ENCODE measurements around the gene DCAF16. TPM values are rescaled to one million over a fixed set of nuclear protein-coding genes. Genes with fewer than 3 reads are reported as not detected.
"Not testable (repeated sequence)": the region's sequence is repeated elsewhere in the genome, so short reads cannot be mapped to it uniquely, and the experiment has no call there.

The DCAF16 gene
- polyA plus RNA-seq = 45.2 TPM
- long read RNA-seq, donor 1, full-length matches to known transcripts = 2 of 20 reads
- long read RNA-seq, donor 1, partial matches to known transcripts = 10 of 20 reads
- long read RNA-seq, donor 1, other reads (novel, unspliced or antisense) = 8 of 20 reads
- long read RNA-seq, donor 2, full-length matches to known transcripts = 7 of 7 reads
- long read RNA-seq, donor 2, partial matches to known transcripts = 0 of 7 reads
- long read RNA-seq, donor 2, other reads (novel, unspliced or antisense) = 0 of 7 reads
- long read RNA-seq, donor 3, full-length matches to known transcripts = 6 of 13 reads
- long read RNA-seq, donor 3, partial matches to known transcripts = 0 of 13 reads
- long read RNA-seq, donor 3, other reads (novel, unspliced or antisense) = 7 of 13 reads
- long read RNA-seq, donor 4, full-length matches to known transcripts = 1 of 1 reads
- long read RNA-seq, donor 4, partial matches to known transcripts = 0 of 1 reads
- long read RNA-seq, donor 4, other reads (novel, unspliced or antisense) = 0 of 1 reads
- long read RNA-seq, donor 5, full-length matches to known transcripts = 1 of 1 reads
- long read RNA-seq, donor 5, partial matches to known transcripts = 0 of 1 reads
- long read RNA-seq, donor 5, other reads (novel, unspliced or antisense) = 0 of 1 reads
- long read RNA-seq, donor 6, full-length matches to known transcripts = 2 of 2 reads
- long read RNA-seq, donor 6, partial matches to known transcripts = 0 of 2 reads
- long read RNA-seq, donor 6, other reads (novel, unspliced or antisense) = 0 of 2 reads
- long read RNA-seq, donor 7, full-length matches to known transcripts = 3 of 3 reads
- long read RNA-seq, donor 7, partial matches to known transcripts = 0 of 3 reads
- long read RNA-seq, donor 7, other reads (novel, unspliced or antisense) = 0 of 3 reads
- long read RNA-seq, donor 8, full-length matches to known transcripts = 9 of 16 reads
- long read RNA-seq, donor 8, partial matches to known transcripts = 7 of 16 reads
- long read RNA-seq, donor 8, other reads (novel, unspliced or antisense) = 0 of 16 reads
- long read RNA-seq, donor 9, full-length matches to known transcripts = 3 of 3 reads
- long read RNA-seq, donor 9, partial matches to known transcripts = 0 of 3 reads
- long read RNA-seq, donor 9, other reads (novel, unspliced or antisense) = 0 of 3 reads
- long read RNA-seq, donor 10, full-length matches to known transcripts = 3 of 8 reads
- long read RNA-seq, donor 10, partial matches to known transcripts = 5 of 8 reads
- long read RNA-seq, donor 10, other reads (novel, unspliced or antisense) = 0 of 8 reads
- long read RNA-seq, donor 11, full-length matches to known transcripts = 6 of 14 reads
- long read RNA-seq, donor 11, partial matches to known transcripts = 0 of 14 reads
- long read RNA-seq, donor 11, other reads (novel, unspliced or antisense) = 8 of 14 reads

DNA sequence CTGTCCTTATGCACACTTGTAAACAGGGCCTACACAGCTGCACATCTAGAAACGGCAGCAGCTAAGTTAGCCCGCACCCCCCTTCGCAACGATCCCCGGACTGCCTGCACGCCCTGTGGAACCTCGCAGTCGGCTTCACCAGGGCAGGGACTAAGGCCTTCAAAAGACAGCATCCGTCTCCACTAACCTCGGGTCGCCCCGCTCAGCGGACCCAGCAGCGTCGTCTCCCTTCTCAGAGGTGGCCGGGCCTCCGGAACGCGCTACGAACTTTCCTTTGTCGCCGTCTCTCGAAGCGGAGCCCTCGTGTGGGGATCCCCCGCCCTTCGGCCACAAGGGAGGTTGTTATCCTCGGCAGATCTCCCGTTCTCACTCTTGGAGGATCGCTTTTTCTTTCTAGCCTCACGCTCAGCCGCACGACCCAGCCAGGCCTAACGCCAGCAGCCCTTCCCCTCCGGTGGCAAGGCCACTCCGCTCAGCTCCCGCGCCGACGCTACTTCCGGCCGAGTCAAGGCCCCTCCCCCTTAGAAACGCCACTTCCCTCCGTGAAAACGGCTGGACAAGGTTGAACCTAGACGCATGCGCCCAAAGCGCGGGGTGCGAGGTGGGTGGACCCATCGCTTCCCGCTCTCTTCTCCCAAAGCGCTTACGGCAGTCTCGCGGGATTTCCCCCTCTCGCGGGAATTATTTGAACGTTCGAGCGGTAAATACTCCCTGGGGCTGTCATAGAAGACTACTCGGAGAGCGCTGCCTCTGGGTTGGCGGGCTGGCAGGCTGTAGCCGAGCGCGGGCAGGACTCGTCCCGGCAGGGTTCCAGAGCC is at the start of gene DCAF16, which contains the start of gene NCAPG:
Gene DCAF16 (minus strand): TSS at position 498 of the 818 bp plus-strand sequence. CDS start 6,616 bp downstream, outside the sequence.
Gene NCAPG (plus strand): TSS at position 720 of the 818 bp plus-strand sequence. CDS start 99 bp downstream, outside the sequence.
- no CpG with 5 or more reads among the region's 69 CpGs for WGBS (ENCODE audit: insufficient coverage, low lambda C conversion rate)

GRCh38 chr4:17859793-17860406 is 49.3 kb upstream of the DCAF16 start:
- Histone ChIP-seq H3K27me3 (ENCODE audit: control insufficient read depth, insufficient read depth, low read length) (no peaks in the 10 kb centered on the region), H3K36me3 (ENCODE audit: control insufficient read depth, insufficient read depth, low read length) (peaks cover 2% of the 10 kb centered on the region), H3K4me3 (ENCODE audit: low read length) (no peak overlapping the region), H3K9me3 (ENCODE audit: control insufficient read depth, low read depth, low read length) (peaks cover 9% of the 10 kb centered on the region), H3K27ac (ENCODE audit: low read length) (no peak overlapping the region), H3K4me1 (ENCODE audit: control insufficient read depth, insufficient read depth, low read length) (no peaks in the 10 kb centered on the region)
- DNase-seq = no peak
- 100% methylated on average over 1 of the region's 5 CpGs for WGBS (ENCODE audit: insufficient coverage, low lambda C conversion rate)

More for the DNA sequence above, at the start of gene DCAF16, which contains the start of gene NCAPG:
- H3K4me1 ChIP-seq (ENCODE audit: control insufficient read depth, insufficient read depth, low read length) = peaks cover 13% of the 10 kb centered on the region
- H3K27me3 ChIP-seq (ENCODE audit: control insufficient read depth, insufficient read depth, low read length) = no peaks in the 10 kb centered on the region
- peak within 1 kb of the TSS; percentile 86 for H3K4me3 ChIP-seq (ENCODE audit: low read length)
- peak; percentile 99 to 100 for DNase-seq
- H3K27ac ChIP-seq (ENCODE audit: low read length) = peak within 1 kb of the TSS; percentile 97
- H3K36me3 ChIP-seq (ENCODE audit: control insufficient read depth, insufficient read depth, low read length) = peaks cover 5% of the 10 kb centered on the region
- no peaks in the 10 kb centered on the region for H3K9me3 ChIP-seq (ENCODE audit: control insufficient read depth, low read depth, low read length)

GRCh38 chr4:17854036-17854435 is 43.5 kb upstream of the DCAF16 start:
- H3K27ac ChIP-seq (ENCODE audit: low read length) = no peak overlapping the region
- no peak overlapping the region for H3K4me3 ChIP-seq (ENCODE audit: low read length)
- WGBS (ENCODE audit: insufficient coverage, low lambda C conversion rate) = no CpG with 5 or more reads among the region's 3 CpGs
- H3K9me3 ChIP-seq (ENCODE audit: control insufficient read depth, low read depth, low read length) = peaks cover 5% of the 10 kb centered on the region
- no peaks in the 10 kb centered on the region for H3K27me3 ChIP-seq (ENCODE audit: control insufficient read depth, insufficient read depth, low read length)
- no peaks in the 10 kb centered on the region for H3K36me3 ChIP-seq (ENCODE audit: control insufficient read depth, insufficient read depth, low read length)
- no peaks in the 10 kb centered on the region for H3K4me1 ChIP-seq (ENCODE audit: control insufficient read depth, insufficient read depth, low read length)
- no peak for DNase-seq

DNA sequence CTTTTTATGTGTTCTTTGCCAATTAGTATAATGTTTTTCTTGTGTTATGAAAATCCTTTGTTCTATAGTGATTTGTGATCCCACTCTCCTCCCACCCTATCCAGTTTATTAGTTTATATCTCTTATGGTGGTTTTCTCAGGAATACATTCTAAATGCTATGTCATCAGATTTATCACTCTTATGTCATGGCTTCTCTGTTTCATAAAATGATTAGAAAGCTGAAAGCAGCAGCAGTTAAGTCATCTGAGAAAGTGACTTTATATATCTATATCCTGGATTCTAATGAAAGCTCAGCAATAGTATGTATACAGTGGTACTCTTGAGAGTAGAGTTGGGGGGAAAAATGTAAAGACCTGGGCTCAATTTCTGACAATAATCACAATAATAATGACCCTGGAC is 41.4 kb upstream of the DCAF16 start:
- no peak for DNase-seq
- H3K27ac ChIP-seq (ENCODE audit: low read length) = no peak overlapping the region
- no peaks in the 10 kb centered on the region for H3K36me3 ChIP-seq (ENCODE audit: control insufficient read depth, insufficient read depth, low read length)
- no peaks in the 10 kb centered on the region for H3K9me3 ChIP-seq (ENCODE audit: control insufficient read depth, low read depth, low read length)
- H3K4me1 ChIP-seq (ENCODE audit: control insufficient read depth, insufficient read depth, low read length) = no peaks in the 10 kb centered on the region
- H3K4me3 ChIP-seq (ENCODE audit: low read length) = no peak overlapping the region
- no peaks in the 10 kb centered on the region for H3K27me3 ChIP-seq (ENCODE audit: control insufficient read depth, insufficient read depth, low read length)

GRCh38 chr4:17850295-17850694 is 39.7 kb upstream of the DCAF16 start:
- not testable (repeated sequence) for H3K27me3 ChIP-seq (ENCODE audit: control insufficient read depth, insufficient read depth, low read length); DNase-seq; H3K4me1 ChIP-seq (ENCODE audit: control insufficient read depth, insufficient read depth, low read length); H3K4me3 ChIP-seq (ENCODE audit: low read length); H3K36me3 ChIP-seq (ENCODE audit: control insufficient read depth, insufficient read depth, low read length); H3K27ac ChIP-seq (ENCODE audit: low read length); H3K9me3 ChIP-seq (ENCODE audit: control insufficient read depth, low read depth, low read length)
- no CpG with 5 or more reads among the region's 1 CpG for WGBS (ENCODE audit: insufficient coverage, low lambda C conversion rate)

- Histone ChIP-seq H3K4me1 (ENCODE audit: control insufficient read depth, insufficient read depth, low read length) (no peaks in the 10 kb centered on the region), H3K36me3 (ENCODE audit: control insufficient read depth, insufficient read depth, low read length) (no peaks in the 10 kb centered on the region), H3K4me3 (ENCODE audit: low read length) (no peak overlapping the region), H3K9me3 (ENCODE audit: control insufficient read depth, low read depth, low read length) (no peaks in the 10 kb centered on the region), H3K27me3 (ENCODE audit: control insufficient read depth, insufficient read depth, low read length) (no peaks in the 10 kb centered on the region), H3K27ac (ENCODE audit: low read length) (no peak overlapping the region)
- no peak for DNase-seq
- 100% methylated on average over 1 of the region's 2 CpGs for whole genome bisulfite sequencing (ENCODE audit: insufficient coverage, low lambda C conversion rate)
Measured at GRCh38 chr4:17846266-17846665, 35.7 kb upstream of the DCAF16 start.

DNA sequence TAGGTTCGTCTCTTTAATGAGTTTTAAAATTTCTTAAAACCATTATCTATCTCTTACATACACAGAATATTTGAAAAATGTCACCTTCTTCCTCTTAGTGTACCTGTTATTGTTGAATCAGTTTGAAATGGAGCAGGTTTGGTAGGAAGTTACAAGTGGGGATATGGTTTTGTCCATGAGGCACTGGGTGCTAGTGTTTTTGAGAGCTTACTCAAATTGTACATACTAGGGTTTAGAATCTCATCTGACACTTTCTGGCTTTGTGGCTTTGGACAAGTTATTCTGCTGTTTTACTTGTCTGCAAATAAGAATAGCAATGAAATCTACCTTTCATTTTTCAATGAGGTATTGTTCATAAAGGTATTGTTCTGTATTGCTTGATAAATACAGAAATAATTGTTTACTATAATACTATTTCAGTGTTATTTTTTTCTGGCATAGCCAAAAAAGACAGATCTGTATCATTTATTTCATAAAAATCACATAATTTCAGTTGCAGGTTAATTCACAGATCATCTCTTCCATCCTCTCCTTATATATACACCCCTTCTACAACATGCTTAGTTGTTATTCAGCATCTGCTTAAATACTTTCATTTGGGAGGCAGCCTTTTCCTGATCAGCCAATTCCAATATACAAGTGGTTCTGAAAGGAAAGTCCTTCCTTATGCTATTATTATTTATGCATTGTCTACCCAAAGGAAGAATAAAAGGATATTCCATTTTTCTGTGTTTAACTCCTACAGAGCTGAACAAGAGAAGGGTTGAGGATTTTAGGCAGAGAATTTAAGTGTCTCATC is 13.5 kb upstream of the DCAF16 start:
- Histone ChIP-seq H3K27me3 (ENCODE audit: control insufficient read depth, insufficient read depth, low read length) (no peaks in the 10 kb centered on the region), H3K4me1 (ENCODE audit: control insufficient read depth, insufficient read depth, low read length) (no peaks in the 10 kb centered on the region), H3K27ac (ENCODE audit: low read length) (no peak overlapping the region), H3K9me3 (ENCODE audit: control insufficient read depth, low read depth, low read length) (no peaks in the 10 kb centered on the region), H3K36me3 (ENCODE audit: control insufficient read depth, insufficient read depth, low read length) (peaks cover 3% of the 10 kb centered on the region), H3K4me3 (ENCODE audit: low read length) (no peak overlapping the region)
- WGBS (ENCODE audit: insufficient coverage, low lambda C conversion rate) = 91% methylated on average over 1 of the region's 1 CpG
- no peak for DNase-seq

DNA sequence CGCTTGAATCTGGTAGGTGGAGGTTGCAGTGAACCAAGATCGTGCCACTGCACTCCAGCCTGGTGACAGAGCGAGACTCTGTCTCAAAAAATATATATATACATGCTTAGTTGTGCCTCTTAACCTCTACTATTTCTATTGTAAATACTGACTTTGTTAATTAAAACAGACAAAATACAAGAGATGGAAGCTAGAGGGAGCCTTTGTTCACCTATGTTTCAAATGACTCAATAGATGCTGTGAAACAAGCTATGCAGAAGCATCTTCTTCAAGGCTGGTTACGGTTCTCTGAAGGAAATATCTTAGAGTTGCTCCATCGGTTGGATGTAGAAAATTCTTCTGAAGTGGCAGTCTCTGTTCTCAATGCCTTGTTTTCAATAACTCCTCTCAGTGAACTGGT is 6.5 kb upstream of the DCAF16 start:
- Histone ChIP-seq H3K36me3 (ENCODE audit: control insufficient read depth, insufficient read depth, low read length) (peaks cover 2% of the 10 kb centered on the region), H3K27ac (ENCODE audit: low read length) (no peak overlapping the region), H3K4me3 (ENCODE audit: low read length) (no peak overlapping the region), H3K27me3 (ENCODE audit: control insufficient read depth, insufficient read depth, low read length) (no peaks in the 10 kb centered on the region), H3K9me3 (ENCODE audit: control insufficient read depth, low read depth, low read length) (no peaks in the 10 kb centered on the region), H3K4me1 (ENCODE audit: control insufficient read depth, insufficient read depth, low read length) (no peaks in the 10 kb centered on the region)
- peak; percentile 19 to 36 for DNase-seq
- no CpG with 5 or more reads among the region's 5 CpGs for WGBS (ENCODE audit: insufficient coverage, low lambda C conversion rate)
